GM12878 (cell line): ENCODE results near the gene STYXL1. TPM values are rescaled to one million over a fixed set of nuclear protein-coding genes. Genes with fewer than 3 reads are reported as not detected.

Experiments
- ATAC-seq: fragments of 200-7000 bp; cut with Tn5 transposase; 3 replicates; pipeline ENCODE4 v1.9.1; 2020; ENCODE audit warnings: mild to moderate bottlenecking, moderate library complexity
- BruUV-seq: library from RNA; stranded (reverse); fragments of 400-500 nt; replicated peaks from 2 replicates; lab custom pipeline; 2021; lab: Mats Ljungman, UMichigan
- CTCF ChIA-PET: fragments of 300-600 bp; sonication (Branson Sonifier 250); formaldehyde crosslinking; extraction: SDS; loops from one replicate; lab custom pipeline; 2021; ENCODE audit warnings: inconsistent platforms; lab: Yijun Ruan, JAX
- POLR2A ChIA-PET: fragments of 350-600 bp; formaldehyde crosslinking; extraction: SDS; loops from one replicate; lab custom pipeline; 2021; ENCODE audit warnings: inconsistent platforms; lab: Charles Lee
- RAD21 ChIA-PET: fragments of 300-600 bp; sonication (Branson Sonifier 250); formaldehyde crosslinking; loops from one replicate; lab custom pipeline; 2023; ENCODE audit warnings: antibody characterized with exemption; ENCODE audit not compliant: unreplicated experiment; lab: Charles Lee
- SMC1A ChIA-PET: fragments of 300-600 bp; sonication (Branson Sonifier 250); formaldehyde crosslinking; loops from one replicate; lab custom pipeline; 2023; ENCODE audit not compliant: unreplicated experiment, uncharacterized antibody; lab: Charles Lee
- DNase-seq: peaks from one replicate; pipeline ENCODE4 v3.0.0-alpha.2; 2011; ENCODE audit warnings: low read depth, low spot score
- FAIRE-seq: peaks from 3 replicates; lab custom pipeline; 2011; peaks lifted over from hg19 to GRCh38; lab: Jason Lieb, UNC
- H2AFZ ChIP-seq: 2 replicates; pipeline ENCODE4 v1.6.0; 2011; ENCODE audit warnings: low read depth, low read length, control low read depth; ENCODE audit not compliant: control insufficient read depth
- H3K27ac ChIP-seq: 2 replicates; pipeline ENCODE4 v1.5.1; 2011; ENCODE audit warnings: control low read depth; ENCODE audit not compliant: control insufficient read depth, insufficient read depth
- H3K27me3 ChIP-seq, 2 experiments: replicated peaks in 1 of 2; 2 replicates each; pipeline versions ENCODE4 v1.6.0 to v1.6.1; 2011; ENCODE audit warnings: low read length in 1 of 2; ENCODE audit not compliant: control insufficient read depth in 2 of 2, insufficient read depth in 2 of 2
- H3K36me3 ChIP-seq, 2 experiments: 2 replicates each; pipeline ENCODE4 v1.5.1; 2011; ENCODE audit warnings: low read length in 1 of 2; ENCODE audit not compliant: control insufficient read depth in 2 of 2, insufficient read depth in 2 of 2
- H3K4me1 ChIP-seq: 2 replicates; pipeline ENCODE4 v1.6.1; 2011; ENCODE audit warnings: mild to moderate bottlenecking, low read length, moderate library complexity, mixed read lengths; ENCODE audit not compliant: control insufficient read depth, insufficient read depth
- H3K4me2 ChIP-seq: 2 replicates; pipeline ENCODE4 v1.6.0; 2011; ENCODE audit warnings: control low read depth; ENCODE audit not compliant: control insufficient read depth, insufficient read depth
- H3K4me3 ChIP-seq: fragments of 200-600 bp; sonication (generic); 2 replicates; pipeline ENCODE4 v1.5.1; 2016
- H3K79me2 ChIP-seq: 2 replicates; pipeline ENCODE4 v1.6.0; 2011; ENCODE audit warnings: low read length; ENCODE audit not compliant: control insufficient read depth, insufficient read depth
- H3K9ac ChIP-seq: 2 replicates; pipeline ENCODE4 v1.8.0; 2011; ENCODE audit warnings: low read length, control low read depth, mixed read lengths; ENCODE audit not compliant: control insufficient read depth, insufficient read depth
- H3K9me3 ChIP-seq: replicated peaks from 3 replicates; pipeline ENCODE4 v1.5.1; 2011; ENCODE audit warnings: mild to moderate bottlenecking, low read length; ENCODE audit not compliant: control insufficient read depth, insufficient read depth
- H4K20me1 ChIP-seq: 2 replicates; pipeline ENCODE4 v1.6.0; 2011; ENCODE audit not compliant: control insufficient read depth, insufficient read depth
- CHD4 ChIP-seq: fragments of 200-600 bp; sonication (generic); IDR thresholded peaks from 2 replicates; pipeline ENCODE4 v1.6.1; 2016; ENCODE audit warnings: mild to moderate bottlenecking
- CREB1 ChIP-seq: IDR thresholded peaks from 2 replicates; pipeline ENCODE4 v1.6.1; 2012; ENCODE audit warnings: low read depth, mild to moderate bottlenecking, inconsistent platforms
- CREM ChIP-seq: IDR thresholded peaks from 2 replicates; pipeline ENCODE4 v1.6.1; 2014; ENCODE audit warnings: antibody characterized with exemption, low read depth
- EZH2 ChIP-seq: IDR thresholded peaks from 2 replicates; pipeline ENCODE4 v1.6.1; 2012; ENCODE audit warnings: low read depth, mild to moderate bottlenecking, control low read depth, inconsistent platforms, low read length, borderline replicate concordance; ENCODE audit not compliant: control insufficient read depth
- KLF5 ChIP-seq: fragments of 450-650 bp; IDR thresholded peaks from 2 replicates; pipeline ENCODE4 v1.6.1; 2014; ENCODE audit warnings: mild to moderate bottlenecking; ENCODE audit not compliant: partially characterized antibody
- MYC ChIP-seq: IDR thresholded peaks from 2 replicates; pipeline ENCODE4 v1.6.1; 2011; ENCODE audit warnings: mild to moderate bottlenecking, low read length, moderate library complexity, inconsistent platforms; ENCODE audit not compliant: insufficient read depth, insufficient replicate concordance, insufficient read length, severe bottlenecking
- SIX5 ChIP-seq: IDR thresholded peaks from 2 replicates; pipeline ENCODE4 v1.6.1; 2011; ENCODE audit warnings: mild to moderate bottlenecking, low read depth, low read length, moderate library complexity; ENCODE audit not compliant: severe bottlenecking
- ZNF207 ChIP-seq: fragments of 450-650 bp; IDR thresholded peaks from 2 replicates; pipeline ENCODE4 v1.6.1; 2014; ENCODE audit warnings: antibody characterized with exemption, mild to moderate bottlenecking, borderline replicate concordance
- WGBS: methylation state at CpG from one replicate; pipeline ENCODE4 v1.1.6; 2016; ENCODE audit warnings: low lambda C conversion rate; ENCODE audit not compliant: insufficient replicate concordance, insufficient coverage; ENCODE audit errors: missing lambda C conversion rate; 5-methylcytosine and 5-hydroxymethylcytosine counted together
- in situ Hi-C: fragments of 300-500 bp; cut with MboI; formaldehyde crosslinking; loops from 9 replicates; pipeline ENCODE4 v1.14.3; 2018; ENCODE audit warnings: mixed read lengths
- intact Hi-C: fragments of 100-400 bp; cut with micrococcal nuclease; formaldehyde crosslinking; loops from one replicate; pipeline ENCODE4 v1.14.2; 2022; ENCODE audit not compliant: unreplicated experiment
- polyA plus RNA-seq, 11 experiments: library from polyadenylated mRNA; depleted of rRNA in 4 of 11; unstranded in 6 of 11; stranded (reverse) in 5 of 11; fragments of >200 nt; fragmentation: Nextera tagmentation in 4 of 11; fragmentation: Illumina TruSeq in 1 of 11; extraction: Ambion mirVana in 4 of 11; extraction: Trizol in 1 of 11; gene quantifications; 1 replicate in 1 of 11; 2 replicates in 10 of 11; pipeline versions ENCODE4 v1.2.1 to v1.2.3, GENCODE V29; 2011 to 2016; ENCODE audit warnings: inconsistent platforms in 2 of 11, missing spikeins in 2 of 11, low read depth in 1 of 11
- total RNA-seq, 4 experiments: library from RNA; depleted of rRNA in 3 of 4; stranded (reverse); fragments of >200 nt in 3 of 4; fragmentation: Illumina TruSeq in 1 of 4; extraction: Trizol in 1 of 4; gene quantifications; 2 replicates each; pipeline versions ENCODE4 v1.2.1 to v1.2.3, GENCODE V29; 2013 to 2021
- TF ChIP-seq, protein P1 (sequence below): fragments of 450-650 bp; formaldehyde crosslinking; IDR thresholded peaks from 2 replicates; pipeline ENCODE4 v1.4.0; 2022; ENCODE audit warnings: mild to moderate bottlenecking, moderate library complexity
- TF ChIP-seq, protein P2 (sequence below): IDR thresholded peaks from 2 replicates; pipeline ENCODE4 v1.6.1; 2012; ENCODE audit warnings: mild to moderate bottlenecking, low read depth, low read length
- TF ChIP-seq, protein P3 (sequence below): fragments of 450-650 bp; IDR thresholded peaks from 2 replicates; pipeline ENCODE4 v1.6.1; 2017; ENCODE audit warnings: mild to moderate bottlenecking

STYXL1 gene
- total and polyA plus RNA-seq, 10 of the 15 experiments (the other 5 are each of a cell fraction or from before 2014, with no cell fraction given), result 18.4 to 65.9 (median 40.7) TPM

DNA sequence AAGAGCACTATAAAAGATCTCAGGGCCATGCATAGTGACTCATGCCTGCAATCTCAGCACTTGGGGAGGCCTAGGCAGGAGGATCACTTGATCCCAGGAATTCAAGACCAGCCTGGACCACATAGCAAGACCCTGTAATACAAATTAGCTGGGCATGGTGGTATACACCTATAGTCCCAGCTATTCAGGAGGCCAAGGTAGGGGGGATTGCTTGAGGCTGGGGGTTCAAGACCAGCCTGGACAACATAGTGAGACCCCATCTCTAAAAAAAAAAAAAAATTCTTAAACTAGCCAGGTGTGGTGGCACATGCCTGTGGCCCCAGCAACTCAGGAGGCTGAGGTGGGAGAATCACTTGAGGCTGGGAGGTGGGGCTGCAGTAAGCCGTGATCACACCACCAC, 15.8 kb downstream of the STYXL1 start:
- Histone ChIP-seq H3K27ac (no peak overlapping the region), H3K4me2 (no peak overlapping the region), H2AFZ (no peak overlapping the region), H3K9me3 (no peaks in the 10 kb centered on the region), H3K36me3 (no peaks in the 10 kb centered on the region), H3K9ac (no peak overlapping the region), H3K79me2 (no peaks in the 10 kb centered on the region), H3K4me3 (no peak overlapping the region), H3K27me3 (no peaks in the 10 kb centered on the region), H4K20me1 (no peaks in the 10 kb centered on the region), H3K4me1 (no peaks in the 10 kb centered on the region)
- BruUV-seq, result no TSS peak
- intact Hi-C loops, result no loop called here
- ChIA-PET SMC1A (no interaction called here), POLR2A (no interaction called here), RAD21 (no interaction called here), CTCF (interaction anchor here (1.5 kb wide), 1 partner anchor 12 kb away, joined by 3 read pairs; no protein-coding TSS in a partner anchor)
- 100% methylated on average over 1 of the region's 1 CpG for WGBS
- no peak for FAIRE-seq
- in situ Hi-C loops, result loop anchor here (25.0 kb wide), 1 partner anchor 970 kb away; the partner anchor contains the start of gene RCC1L
- DNase-seq, result no peak
- TF ChIP-seq CREM (no peak), EZH2 (no peak), CREB1 (no peak), CHD4 (no peak), KLF5 (no peak), SIX5 (no peak), ZNF207 (no peak), MYC (no peak)
- TF ChIP-seq, protein P1, sequence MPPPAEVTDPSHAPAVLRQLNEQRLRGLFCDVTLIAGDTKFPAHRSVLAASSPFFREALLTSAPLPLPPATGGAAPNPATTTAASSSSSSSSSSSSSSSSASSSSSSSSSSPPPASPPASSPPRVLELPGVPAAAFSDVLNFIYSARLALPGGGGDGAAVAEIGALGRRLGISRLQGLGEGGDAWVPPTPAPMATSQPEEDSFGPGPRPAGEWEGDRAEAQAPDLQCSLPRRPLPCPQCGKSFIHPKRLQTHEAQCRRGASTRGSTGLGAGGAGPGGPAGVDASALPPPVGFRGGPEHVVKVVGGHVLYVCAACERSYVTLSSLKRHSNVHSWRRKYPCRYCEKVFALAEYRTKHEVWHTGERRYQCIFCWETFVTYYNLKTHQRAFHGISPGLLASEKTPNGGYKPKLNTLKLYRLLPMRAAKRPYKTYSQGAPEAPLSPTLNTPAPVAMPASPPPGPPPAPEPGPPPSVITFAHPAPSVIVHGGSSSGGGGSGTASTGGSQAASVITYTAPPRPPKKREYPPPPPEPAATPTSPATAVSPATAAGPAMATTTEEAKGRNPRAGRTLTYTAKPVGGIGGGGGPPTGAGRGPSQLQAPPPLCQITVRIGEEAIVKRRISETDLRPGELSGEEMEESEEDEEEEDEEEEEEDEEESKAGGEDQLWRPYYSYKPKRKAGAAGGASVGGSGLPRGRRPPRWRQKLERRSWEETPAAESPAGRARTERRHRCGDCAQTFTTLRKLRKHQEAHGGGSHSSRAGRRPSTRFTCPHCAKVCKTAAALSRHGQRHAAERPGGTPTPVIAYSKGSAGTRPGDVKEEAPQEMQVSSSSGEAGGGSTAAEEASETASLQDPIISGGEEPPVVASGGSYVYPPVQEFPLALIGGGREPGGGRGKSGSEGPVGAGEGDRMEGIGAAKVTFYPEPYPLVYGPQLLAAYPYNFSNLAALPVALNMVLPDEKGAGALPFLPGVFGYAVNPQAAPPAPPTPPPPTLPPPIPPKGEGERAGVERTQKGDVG (CRISPR knock-in tag), result no peak
- TF ChIP-seq, protein P2, sequence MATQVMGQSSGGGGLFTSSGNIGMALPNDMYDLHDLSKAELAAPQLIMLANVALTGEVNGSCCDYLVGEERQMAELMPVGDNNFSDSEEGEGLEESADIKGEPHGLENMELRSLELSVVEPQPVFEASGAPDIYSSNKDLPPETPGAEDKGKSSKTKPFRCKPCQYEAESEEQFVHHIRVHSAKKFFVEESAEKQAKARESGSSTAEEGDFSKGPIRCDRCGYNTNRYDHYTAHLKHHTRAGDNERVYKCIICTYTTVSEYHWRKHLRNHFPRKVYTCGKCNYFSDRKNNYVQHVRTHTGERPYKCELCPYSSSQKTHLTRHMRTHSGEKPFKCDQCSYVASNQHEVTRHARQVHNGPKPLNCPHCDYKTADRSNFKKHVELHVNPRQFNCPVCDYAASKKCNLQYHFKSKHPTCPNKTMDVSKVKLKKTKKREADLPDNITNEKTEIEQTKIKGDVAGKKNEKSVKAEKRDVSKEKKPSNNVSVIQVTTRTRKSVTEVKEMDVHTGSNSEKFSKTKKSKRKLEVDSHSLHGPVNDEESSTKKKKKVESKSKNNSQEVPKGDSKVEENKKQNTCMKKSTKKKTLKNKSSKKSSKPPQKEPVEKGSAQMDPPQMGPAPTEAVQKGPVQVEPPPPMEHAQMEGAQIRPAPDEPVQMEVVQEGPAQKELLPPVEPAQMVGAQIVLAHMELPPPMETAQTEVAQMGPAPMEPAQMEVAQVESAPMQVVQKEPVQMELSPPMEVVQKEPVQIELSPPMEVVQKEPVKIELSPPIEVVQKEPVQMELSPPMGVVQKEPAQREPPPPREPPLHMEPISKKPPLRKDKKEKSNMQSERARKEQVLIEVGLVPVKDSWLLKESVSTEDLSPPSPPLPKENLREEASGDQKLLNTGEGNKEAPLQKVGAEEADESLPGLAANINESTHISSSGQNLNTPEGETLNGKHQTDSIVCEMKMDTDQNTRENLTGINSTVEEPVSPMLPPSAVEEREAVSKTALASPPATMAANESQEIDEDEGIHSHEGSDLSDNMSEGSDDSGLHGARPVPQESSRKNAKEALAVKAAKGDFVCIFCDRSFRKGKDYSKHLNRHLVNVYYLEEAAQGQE, result no peak
- TF ChIP-seq, protein P3, sequence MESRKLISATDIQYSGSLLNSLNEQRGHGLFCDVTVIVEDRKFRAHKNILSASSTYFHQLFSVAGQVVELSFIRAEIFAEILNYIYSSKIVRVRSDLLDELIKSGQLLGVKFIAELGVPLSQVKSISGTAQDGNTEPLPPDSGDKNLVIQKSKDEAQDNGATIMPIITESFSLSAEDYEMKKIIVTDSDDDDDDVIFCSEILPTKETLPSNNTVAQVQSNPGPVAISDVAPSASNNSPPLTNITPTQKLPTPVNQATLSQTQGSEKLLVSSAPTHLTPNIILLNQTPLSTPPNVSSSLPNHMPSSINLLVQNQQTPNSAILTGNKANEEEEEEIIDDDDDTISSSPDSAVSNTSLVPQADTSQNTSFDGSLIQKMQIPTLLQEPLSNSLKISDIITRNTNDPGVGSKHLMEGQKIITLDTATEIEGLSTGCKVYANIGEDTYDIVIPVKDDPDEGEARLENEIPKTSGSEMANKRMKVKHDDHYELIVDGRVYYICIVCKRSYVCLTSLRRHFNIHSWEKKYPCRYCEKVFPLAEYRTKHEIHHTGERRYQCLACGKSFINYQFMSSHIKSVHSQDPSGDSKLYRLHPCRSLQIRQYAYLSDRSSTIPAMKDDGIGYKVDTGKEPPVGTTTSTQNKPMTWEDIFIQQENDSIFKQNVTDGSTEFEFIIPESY, result no peak
- no peak for ATAC-seq
